Peyer's patch (tissue), 4 donors: ENCODE data around the gene XAF1.
"Not testable (repeated sequence)": the region's sequence is repeated elsewhere in the genome, so short reads cannot be mapped to it uniquely, and the experiment has no call there.

ENCODE experiments used
- CTCF ChIP-seq, 6 experiments: fragments of 450-650 bp in 4 of 6; fragments of 200-600 bp in 2 of 6; sonication (generic) in 1 of 6; IDR thresholded peaks; one replicate each; pipeline ENCODE4 v1.5.1; 2017 to 2019; ENCODE audit warnings: antibody characterized with exemption in 6 of 6, mild to moderate bottlenecking in 3 of 6, moderate library complexity in 1 of 6
- POLR2A ChIP-seq, 2 donors: fragments of 450-650 bp; IDR thresholded peaks; one replicate each; pipeline ENCODE4 v1.5.1; 2017; ENCODE audit warnings: antibody characterized with exemption in 2 of 2, mild to moderate bottlenecking in 2 of 2, moderate library complexity in 2 of 2

- not testable (repeated sequence) for TF ChIP-seq CTCF, POLR2A (IDR thresholded peaks at IDR 0.05)
Observed at GRCh38 chr17:6774906-6775305, 19.1 kb downstream of the XAF1 start.
